Astrocyte (in vitro differentiated cells and primary cell): ENCODE data around the gene SBNO2.

ENCODE experiments used
- EZH2 ChIP-seq: IDR thresholded peaks from 2 replicates; pipeline ENCODE4 v1.6.1; 2012; ENCODE audit warnings: mild to moderate bottlenecking, low read length, inconsistent platforms; ENCODE audit not compliant: insufficient read depth
- TF ChIP-seq, protein P1 (sequence below): IDR thresholded peaks from 2 replicates; pipeline ENCODE4 v1.5.1; 2011; ENCODE audit warnings: low read depth, mild to moderate bottlenecking, inconsistent platforms, low read length, moderate library complexity; ENCODE audit not compliant: insufficient read depth

DNA sequence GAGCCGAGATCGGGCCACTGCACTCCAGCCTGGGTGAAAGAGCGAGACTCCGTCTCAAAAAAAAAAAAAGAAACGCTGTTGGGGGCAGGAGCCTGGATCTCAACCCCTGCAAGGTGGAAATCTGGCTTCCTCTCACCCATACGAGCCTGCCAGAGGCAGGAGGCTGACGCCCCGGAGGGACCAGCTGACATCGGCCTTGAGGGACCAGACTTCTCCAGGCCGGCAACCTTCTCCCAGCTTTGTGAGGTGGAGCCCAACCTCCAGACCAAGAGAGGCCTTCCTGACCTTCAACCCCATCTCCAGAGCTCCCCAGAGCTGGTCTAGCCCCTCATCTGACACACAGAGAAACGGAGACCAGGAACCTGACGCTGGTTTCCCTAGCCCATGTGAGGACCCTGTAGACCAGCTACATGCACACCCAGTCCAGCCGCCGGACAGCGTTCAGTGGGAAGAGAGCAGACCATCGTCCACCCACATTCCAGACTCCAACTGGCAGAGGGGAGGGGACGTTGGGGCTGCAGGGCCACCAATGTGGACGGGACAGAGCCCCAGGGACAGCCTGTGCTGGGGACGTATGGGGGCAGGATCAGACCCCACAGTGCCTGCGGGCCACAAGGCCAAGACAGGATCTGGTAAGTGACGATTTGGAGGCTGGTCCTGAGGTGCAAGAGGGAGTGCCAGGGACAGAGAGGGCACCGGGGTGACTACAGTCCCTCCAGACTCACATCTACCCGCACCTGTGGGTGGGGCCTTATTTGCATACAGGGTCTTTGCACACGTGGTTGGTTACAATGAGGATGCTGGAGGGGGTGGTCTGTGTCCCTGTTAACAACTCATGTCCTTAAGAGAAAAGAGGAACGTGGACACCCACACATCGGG, 11.4 kb downstream of the SBNO2 start:
- TF ChIP-seq, protein P1, sequence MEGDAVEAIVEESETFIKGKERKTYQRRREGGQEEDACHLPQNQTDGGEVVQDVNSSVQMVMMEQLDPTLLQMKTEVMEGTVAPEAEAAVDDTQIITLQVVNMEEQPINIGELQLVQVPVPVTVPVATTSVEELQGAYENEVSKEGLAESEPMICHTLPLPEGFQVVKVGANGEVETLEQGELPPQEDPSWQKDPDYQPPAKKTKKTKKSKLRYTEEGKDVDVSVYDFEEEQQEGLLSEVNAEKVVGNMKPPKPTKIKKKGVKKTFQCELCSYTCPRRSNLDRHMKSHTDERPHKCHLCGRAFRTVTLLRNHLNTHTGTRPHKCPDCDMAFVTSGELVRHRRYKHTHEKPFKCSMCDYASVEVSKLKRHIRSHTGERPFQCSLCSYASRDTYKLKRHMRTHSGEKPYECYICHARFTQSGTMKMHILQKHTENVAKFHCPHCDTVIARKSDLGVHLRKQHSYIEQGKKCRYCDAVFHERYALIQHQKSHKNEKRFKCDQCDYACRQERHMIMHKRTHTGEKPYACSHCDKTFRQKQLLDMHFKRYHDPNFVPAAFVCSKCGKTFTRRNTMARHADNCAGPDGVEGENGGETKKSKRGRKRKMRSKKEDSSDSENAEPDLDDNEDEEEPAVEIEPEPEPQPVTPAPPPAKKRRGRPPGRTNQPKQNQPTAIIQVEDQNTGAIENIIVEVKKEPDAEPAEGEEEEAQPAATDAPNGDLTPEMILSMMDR, result no peak
- TF ChIP-seq EZH2, result no peak
